ENCODE results near the gene HSPA12B.

HSPA12B gene

GRCh38 chr20:3730803-3731672 lies 1.4 kb upstream of the HSPA12B start:
- DNase-seq = no peak

- DNase-seq = no peak
These were observed 550 bp upstream of the HSPA12B start for GRCh38 chr20:3731944-3732326.

- no peak for DNase-seq
These were observed 872 bp downstream of the HSPA12B start for GRCh38 chr20:3733119-3733995.

GRCh38 chr20:3734111-3734843 lies 1.8 kb downstream of the HSPA12B start:
- DNase-seq = no peak

GRCh38 chr20:3735768-3736167 lies 3.3 kb downstream of the HSPA12B start:
- no peak for DNase-seq

- no peak for DNase-seq
These were observed 5.9 kb downstream of the HSPA12B start for GRCh38 chr20:3738111-3739053.

GRCh38 chr20:3739054-3739925 lies 6.8 kb downstream of the HSPA12B start:
- DNase-seq = no peak

- no peak for DNase-seq
These were observed 7.5 kb downstream of the HSPA12B start for GRCh38 chr20:3739926-3740451.

- DNase-seq = no peak
These were observed 8.3 kb downstream of the HSPA12B start for GRCh38 chr20:3740615-3741301.

GRCh38 chr20:3741836-3742458 lies 9.5 kb downstream of the HSPA12B start:
- no peak for DNase-seq

GRCh38 chr20:3743251-3743650 lies 10.8 kb downstream of the HSPA12B start:
- DNase-seq = no peak

GRCh38 chr20:3744037-3744436 lies 11.6 kb downstream of the HSPA12B start:
- no peak for DNase-seq

- peak; percentile 65 for DNase-seq
These were observed 12.6 kb downstream of the HSPA12B start for GRCh38 chr20:3744806-3745685.

- DNase-seq = no peak
These were observed 13.2 kb downstream of the HSPA12B start for GRCh38 chr20:3745686-3746173.

GRCh38 chr20:3747471-3747870 lies 15.0 kb downstream of the HSPA12B start:
- DNase-seq = no peak

- no peak for DNase-seq
These were observed 15.6 kb downstream of the HSPA12B start for GRCh38 chr20:3748073-3748472.

GRCh38 chr20:3749087-3749688 lies 16.7 kb downstream of the HSPA12B start:
- no peak for DNase-seq

Measured in NCI-H774 (cell line).